HG03095 (cell line): ENCODE results near the gene DERA.
"Not testable (repeated sequence)": the region's sequence is repeated elsewhere in the genome, so short reads cannot be mapped to it uniquely, and the experiment has no call there.

ENCODE experiments used
- ATAC-seq: cut with Tn5 transposase; IDR thresholded peaks from one replicate; pipeline ENCODE4 v1.9.1; 2021; ENCODE audit warnings: moderate library complexity; ENCODE audit not compliant: unreplicated experiment

The DERA gene

DNA sequence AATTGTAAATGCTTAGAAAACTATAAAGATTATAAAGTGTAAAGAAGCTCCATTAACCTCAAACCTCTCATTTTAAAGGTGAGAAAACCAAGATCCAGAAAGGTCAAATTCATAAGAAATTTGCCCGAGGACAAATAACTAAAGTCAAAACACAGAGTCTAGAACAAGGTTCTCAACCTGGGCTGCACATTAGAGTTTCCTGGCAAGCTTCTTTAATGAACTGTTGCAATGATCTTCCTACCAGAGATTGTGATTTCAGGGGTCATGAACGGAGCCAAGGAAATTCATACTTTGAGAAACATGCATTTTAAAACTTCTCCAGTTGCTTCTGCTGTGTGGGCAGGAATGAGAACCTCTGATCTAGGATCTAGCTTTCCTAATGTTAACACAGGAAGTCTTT lies 86.8 kb downstream of the DERA start:
- ATAC-seq: no peak

DNA sequence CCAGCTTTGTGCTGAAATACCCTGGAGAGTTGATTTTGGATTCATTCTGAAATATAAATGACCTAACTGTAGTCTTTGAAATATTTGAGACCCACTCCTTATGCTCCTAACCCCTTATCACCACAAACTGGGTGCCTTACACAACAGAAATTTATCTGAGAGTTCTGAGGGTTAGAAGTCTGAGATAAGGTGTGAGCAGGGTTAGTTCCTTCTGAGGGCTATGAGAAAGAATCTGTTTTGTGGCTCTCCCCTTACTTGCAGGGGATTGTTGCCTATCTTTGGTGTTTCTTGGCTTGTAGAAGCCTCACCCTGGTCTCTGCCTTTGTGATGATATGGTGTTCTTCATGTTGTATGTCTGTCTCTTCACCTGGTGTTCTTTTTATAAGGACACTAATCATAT lies 91.7 kb downstream of the DERA start:
- ATAC-seq: no peak

DNA sequence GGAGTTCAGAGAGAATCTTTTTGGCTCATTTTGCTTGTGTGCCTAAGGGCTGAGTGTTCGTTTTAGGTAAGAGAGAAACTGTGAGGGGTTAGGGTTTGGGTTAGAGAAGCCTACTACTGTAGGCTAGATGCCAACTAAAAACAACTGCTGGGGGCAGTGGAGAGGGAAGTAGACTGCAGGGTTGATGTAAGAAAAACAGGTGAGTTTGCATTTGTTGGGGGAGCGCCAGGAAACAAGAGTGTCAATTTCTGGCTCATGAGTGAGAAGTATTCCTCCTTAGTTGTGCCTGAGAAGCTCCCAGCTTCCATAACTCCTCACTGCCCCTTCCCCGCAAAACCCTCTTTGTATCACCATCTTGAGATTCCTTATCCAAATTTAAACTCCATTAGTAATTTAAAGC lies 92.3 kb downstream of the DERA start:
- ATAC-seq: no peak

DNA sequence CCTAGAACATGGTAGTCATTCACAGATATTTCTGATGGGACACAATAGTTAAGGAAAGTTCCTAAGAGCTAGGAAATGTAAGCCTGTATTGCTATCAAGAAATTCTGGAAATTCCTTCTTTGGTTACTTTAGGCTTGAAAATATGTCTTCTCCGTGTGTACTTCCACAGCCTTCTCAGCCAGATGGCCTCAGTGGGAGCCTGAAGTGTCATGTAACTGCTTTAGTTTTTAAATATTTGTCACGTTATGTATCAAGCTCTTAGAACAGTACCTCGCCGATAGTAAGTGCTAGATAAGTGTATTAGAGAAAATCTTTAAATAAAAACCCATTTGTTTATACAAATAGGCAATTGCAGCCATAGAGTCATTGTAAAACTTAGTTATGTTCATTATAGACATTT lies 95.6 kb downstream of the DERA start:
- ATAC-seq: no peak

DNA sequence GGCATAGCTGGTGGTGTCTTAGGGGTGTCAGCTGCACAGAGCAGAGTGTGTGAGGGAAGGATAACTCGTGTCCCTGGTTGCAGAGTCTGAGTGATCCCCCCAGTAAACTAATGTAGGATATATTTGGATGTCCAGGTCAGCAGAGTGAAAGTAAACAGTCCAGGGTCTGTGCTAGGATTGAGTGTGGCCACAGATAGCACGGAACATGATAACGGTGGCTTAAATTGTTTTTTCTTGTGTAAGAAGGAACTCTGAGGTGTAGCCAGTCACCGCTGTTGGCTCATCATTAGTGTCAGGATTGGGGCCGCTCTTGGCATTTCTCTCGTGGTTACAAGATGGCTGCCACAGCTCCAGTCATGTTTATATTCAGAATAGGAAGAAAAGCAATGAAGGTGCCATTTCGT lies 97.3 kb downstream of the DERA start:
- no peak for ATAC-seq

DNA sequence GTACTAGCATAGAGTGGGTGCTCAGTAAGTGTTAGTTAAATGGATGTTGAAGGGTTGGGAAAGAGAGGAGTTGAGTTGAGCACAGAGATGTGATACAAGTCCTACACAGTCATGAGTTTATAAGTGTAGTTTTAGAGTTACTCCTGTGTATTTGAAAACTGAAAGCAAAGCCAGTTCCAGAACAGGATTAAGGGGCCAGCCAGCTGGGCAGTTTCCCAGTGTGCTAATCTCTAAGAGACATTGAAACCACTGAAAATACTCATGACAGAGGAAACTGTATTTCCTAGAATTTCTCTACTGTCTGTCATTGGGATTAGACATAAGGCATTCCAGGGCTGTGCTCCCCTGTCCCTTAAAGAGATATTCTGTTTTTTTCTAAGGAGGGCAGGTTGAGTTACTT lies 101.0 kb downstream of the DERA start:
- ATAC-seq: no peak

DNA sequence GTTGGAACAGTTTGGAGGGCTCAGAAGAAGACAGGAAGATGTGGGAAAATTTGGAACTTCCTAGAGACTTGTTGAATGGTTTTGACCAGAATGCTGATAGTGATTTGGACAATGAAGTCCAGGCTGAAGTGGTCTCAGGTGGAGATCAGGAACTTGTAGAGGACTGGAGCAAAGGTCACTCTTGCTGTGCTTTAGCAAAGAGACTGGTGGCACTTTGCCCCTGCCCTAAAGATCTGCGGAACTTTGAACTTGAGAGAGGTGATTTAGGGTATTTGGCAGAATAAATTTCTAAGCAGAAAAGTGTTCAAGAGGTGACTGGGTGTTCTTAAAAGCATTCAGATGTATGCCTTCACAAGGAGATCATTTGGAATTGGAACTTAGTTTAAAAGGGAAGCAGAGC lies 102.6 kb downstream of the DERA start:
- not testable (repeated sequence) for ATAC-seq

DNA sequence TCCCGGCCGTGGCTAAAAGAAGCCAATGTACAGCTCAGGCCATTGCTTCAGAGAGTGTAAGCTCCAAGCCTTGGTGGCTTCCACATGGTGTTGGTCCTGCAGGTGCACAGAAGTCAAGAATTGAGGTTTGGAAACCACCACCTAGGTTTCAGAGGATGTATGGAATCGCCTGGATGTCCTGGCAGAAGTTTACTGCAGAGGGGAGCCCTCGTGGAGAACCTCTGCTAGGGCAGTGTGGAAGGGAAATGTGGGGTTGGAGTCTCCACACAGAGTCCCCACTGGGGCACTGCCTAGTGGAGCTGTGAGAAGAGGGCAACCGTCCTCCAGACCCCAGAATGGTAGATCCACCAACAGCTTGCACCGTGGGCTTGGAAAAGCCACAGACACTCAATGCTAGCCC lies 103.3 kb downstream of the DERA start:
- not testable (repeated sequence) for ATAC-seq

DNA sequence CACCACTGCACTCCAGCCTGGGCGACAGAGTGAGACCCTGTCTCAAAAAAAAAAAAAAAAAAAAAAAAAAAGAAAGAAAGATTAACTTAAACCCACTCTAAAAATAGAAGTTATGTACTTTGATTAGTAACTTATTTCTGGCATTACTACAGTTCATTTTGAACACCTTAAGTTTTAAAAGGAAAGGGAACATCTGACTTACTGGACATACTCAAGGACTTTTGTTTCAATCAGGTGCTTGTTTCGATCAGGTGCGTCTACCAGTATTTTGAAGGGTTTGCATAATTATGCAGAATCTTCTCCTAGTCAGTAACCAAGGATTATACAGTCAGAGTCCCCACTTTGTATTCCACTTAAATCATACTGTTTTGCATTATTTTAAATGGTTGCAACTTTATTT lies 105.6 kb downstream of the DERA start:
- ATAC-seq: no peak

DNA sequence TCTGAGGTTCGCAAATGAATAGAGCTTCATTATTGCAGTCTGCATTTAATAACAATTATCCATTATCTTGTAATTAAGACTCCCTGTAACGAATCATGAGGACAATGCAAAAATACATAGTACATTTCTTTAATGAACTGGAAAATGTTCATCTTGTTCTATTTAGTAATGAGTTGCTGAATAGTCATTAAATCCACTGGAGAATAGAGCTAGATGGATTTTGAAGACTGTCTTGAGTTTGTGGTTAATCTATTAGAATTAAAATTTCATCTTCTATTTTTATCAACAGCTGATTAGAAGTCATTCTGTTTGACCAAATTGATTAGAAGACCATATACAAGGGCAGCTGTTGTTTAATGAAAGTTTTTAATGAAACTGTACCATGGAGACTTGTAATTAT lies 107.2 kb downstream of the DERA start:
- ATAC-seq: no peak

DNA sequence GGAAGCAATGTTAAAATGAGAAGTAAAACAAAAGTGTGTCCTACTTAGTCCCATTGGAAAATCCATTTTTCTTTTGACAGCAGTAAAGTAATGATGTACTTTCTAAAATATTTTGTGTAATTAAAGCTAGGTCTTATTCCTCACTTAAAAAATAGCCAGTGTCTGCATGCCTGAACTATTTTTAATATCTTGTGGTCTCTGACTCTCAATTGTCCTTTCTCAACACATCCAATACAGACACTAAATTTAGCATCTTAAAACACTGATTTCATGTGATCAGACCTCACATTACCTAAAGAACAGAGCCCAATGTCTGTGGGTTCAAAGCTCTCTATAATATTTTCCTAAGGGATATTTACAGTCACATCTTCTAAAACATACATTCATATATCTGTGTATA lies 108.0 kb downstream of the DERA start:
- ATAC-seq: no peak

DNA sequence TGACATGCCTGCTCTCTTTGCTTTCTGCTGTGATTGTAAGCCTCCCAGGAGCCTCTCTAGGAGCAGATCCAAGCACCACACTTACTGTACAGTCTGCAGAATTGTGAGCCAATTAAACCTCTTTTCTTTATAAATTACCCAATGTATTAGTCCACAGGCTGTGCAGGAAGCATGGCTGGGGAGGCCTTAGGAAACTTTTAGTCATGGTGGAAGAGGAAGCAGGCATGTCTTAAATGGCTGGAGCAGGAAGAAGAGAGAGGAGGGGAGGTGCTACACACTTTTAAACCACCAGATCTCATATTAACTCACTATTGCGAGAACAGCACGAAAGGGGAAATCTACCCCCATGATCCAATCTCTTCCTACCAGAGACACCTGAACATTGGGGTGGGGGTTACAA lies 108.9 kb downstream of the DERA start:
- no peak for ATAC-seq

DNA sequence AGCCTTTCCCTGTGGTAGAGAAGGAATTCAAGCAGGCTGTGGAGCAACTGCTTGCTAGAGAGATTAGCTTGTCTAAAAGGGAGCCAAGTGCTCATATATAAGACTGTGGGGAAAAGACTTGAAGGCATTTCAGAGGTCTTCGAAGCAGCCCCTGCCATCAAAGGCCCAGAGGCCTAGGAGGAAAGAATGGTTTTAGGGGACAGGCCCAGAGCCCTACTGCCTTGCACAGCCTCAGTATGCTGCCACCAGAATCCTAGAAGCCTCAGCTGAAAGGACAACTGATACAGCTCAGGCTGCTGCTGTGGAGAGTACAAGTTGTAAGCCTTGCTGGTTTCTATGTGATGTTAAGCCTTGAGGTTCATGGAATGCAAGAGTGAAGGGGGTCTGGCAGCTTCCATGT lies 109.9 kb downstream of the DERA start:
- no peak for ATAC-seq

DNA sequence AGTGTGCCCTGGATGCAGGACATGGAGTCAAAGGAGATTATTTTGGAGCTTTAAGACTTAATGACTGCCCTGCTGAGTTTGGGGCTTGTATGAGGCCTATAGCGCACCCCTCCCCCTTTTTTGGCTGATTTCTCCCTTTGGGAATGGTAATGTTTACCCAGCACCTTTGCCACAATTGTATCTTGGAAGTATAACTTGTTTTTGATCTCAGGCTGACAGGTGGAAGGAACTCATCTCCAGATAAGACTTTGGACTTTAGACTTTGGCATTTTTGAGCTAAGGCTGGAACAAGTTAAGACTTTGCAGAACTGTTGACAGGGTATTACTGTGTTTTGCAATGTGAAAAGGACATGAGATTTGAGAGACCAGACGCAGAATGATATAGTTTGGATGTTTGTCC lies 110.5 kb downstream of the DERA start:
- no peak for ATAC-seq

DNA sequence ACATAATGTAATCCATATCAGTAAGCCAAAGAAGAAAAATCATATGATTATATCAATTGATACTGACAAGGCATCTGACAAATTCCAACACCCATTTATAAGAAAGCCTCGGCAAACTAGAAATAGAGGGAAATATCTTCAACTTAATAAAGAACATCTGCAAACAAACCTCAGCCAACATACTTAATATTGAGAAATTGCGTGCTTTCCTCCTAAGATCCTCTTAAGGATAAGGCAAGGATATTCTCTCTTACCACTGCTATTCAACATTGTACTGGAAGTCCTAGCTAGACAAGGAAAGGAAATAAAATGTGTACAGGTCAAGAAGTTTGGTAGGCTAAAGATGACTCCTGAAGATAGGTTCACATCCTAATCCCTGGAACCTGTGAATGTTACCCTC lies 115.9 kb downstream of the DERA start:
- ATAC-seq: no peak

DNA sequence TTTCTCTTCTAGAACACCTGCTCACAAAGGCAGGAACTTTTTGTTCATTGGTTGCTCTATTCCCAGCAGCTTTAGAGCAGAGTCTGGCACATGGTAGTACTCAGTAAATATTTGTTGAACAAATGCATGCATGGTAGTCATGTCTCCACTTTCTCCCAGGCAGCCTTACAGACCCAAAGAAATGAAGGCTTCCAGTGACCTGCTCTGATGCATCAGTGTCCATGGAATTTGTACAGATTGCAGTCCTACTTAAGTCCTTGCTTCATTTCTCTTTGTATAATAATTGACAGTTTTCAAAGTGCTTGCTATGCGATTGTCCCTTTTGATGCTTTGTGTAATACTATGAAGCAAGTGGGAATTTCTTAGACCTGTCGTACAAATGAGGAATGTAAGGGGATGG lies 119.6 kb downstream of the DERA start:
- no peak for ATAC-seq

DNA sequence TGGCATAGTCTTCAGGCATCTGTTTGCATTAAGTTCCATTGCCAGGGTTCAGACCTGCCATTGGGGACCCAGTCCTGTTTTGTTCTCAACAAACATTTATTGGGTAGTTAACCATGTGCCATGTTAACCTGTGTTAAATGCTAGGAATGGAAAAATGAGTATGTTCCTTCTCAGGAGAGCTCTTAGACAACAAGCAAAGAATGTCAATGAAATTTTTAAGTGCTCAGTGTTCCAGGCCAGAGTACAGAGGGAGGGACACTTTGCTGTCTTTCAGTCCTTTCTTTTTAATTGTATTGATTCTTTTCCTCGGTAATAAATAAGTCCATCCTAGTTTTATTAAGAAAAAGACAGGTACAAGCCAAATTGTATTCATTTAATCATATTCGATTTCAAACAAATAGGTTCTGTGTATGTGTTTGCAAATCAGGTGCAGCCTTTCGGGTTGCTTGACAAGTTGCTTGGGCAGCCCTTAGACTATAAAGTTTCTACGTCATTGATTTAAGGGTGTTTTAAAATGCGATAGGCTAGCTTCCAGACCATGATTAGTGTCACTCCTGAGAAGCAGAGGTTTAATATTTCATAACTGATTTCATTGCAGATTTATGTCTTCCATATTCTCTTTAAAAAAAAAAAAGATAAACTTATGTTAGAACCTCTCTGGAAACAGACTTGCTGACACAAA lies 123.1 kb downstream of the DERA start:
- ATAC-seq: no peak

DNA sequence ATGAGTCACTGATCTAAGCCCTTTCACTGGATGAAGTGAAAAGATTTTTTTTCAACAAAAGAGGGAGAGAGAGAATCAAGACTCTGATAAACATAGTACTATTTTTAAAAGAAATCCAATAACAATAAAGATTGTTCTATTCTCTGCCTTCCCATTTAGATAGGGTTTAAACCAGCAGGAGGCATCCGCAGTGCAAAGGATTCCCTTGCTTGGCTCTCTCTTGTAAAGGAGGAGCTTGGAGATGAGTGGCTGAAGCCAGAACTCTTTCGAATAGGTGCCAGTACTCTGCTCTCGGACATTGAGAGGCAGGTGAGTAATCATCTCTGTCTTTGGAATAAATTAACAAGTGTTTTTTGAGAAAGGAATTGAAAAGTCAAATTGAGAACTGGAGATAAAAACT lies 124.9 kb downstream of the DERA start:
- ATAC-seq: no peak

DNA sequence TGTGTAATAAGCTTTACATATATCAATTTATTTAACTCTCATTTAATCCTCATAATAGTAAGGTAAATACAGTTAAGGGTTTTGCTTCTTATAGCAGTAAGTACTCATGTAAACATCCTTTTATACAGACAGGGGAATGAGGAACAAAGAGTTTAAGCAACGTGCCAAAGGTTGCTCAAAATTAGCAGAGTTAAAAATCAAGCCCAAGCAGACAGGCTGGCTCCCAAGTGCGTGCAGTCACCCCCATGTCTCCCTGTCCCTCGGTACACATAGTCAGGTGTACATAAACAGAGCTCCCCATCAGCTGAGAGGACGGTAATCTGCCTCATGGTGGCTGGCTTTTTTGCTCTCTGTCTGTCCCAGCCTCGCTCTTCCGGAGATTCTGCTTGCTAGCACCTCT lies 126.4 kb downstream of the DERA start:
- no peak for ATAC-seq

DNA sequence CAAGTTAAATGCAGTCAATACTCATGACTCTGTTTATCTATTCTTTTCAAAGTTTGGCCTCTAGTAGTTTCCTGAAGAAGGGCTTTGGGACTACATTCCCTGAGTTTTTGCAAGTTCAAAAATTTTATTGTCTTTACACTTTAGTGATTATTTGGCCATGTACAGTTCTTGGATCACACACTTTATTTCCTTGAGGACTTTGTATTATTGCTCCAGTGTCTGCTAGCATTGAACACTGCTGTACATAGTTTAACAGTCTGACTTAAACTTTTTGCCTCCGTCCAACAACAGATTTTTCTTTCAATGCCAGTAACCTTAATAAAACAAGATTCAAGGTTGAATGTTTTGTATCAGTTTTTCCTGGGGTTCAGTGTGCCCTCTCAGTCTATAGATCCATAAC lies 132.3 kb downstream of the DERA start:
- no peak for ATAC-seq

DNA sequence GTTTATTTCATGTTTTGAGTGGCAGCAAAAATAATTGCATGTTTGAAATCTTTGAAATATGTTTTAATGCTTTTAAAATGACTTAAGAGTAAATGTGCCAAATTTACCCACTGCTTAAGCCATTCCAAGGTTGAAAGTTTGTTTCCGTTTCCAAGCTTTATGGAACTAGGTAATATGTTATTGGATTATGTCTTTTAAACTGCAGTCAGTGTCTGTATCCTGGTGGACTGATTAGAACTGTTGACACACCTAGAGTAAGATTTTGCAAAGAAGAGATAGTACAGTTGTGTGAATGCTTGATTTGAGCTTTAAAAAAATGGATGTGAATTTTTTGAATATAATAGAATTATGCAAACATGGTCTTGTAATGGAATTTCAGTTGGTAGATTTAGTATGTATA lies 135.1 kb downstream of the DERA start:
- no peak for ATAC-seq

DNA sequence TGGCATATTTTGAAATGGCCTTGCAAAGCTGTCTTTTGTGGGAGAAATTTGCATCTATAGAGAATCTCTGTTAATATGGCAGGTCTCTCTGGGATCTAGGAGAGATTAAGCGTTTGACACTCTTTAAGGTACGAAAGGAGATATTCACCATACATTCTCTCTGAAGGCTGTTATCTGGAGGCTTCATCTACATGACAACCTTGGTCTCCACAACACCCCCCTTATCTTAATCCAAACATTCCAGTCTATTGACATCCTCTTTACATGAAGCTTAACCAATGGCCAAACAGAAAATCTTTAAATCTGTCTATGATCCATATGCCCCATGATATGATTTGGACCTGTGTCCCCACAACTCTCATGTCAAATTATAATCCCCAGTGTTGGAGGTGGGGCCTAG lies 137.4 kb downstream of the DERA start:
- no peak for ATAC-seq

DNA sequence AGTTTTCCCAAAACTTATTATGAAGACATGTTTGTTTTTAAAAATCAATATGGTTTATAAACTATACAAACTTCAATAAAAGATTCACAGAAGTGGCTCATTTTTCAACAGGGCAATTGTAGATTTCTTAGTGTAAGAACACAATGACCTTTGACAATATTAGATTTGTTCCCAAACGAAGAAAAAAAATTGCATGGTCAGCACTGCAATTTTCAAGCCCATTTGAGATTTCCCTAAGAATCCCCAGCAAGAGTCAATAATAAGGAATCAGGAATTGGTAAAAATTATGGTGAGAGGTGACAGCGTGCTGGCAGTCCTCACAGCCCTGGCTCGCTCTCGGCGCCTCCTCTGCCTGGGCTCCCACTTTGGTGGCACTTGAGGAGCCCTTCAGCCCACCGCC lies 145.8 kb downstream of the DERA start:
- no peak for ATAC-seq

DNA sequence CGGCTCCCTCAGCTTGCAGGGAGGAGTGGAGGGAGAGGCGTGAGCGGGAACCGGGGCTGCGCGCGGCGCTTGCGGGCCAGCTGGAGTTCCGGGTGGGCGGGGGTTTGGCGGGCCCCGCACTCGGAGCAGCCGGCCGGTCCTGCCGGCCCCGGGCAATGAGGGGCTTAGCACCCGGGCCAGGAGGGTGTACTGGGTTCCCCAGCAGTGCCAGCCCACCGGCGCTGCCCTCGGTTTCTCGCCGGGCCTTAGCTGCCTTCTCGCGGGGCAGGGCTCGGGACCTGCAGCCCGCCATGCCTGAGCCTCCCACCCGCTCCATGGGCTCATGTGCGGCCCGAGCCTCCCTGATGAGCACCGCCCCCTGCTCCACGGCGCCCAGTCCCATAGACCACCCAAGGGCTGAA lies 146.2 kb downstream of the DERA start:
- not testable (repeated sequence) for ATAC-seq
